Activated T-helper 2 cell treated with anti-CD3 and anti-CD28 coated beads, Interferon-gamma antibody, Interleukin-2, Interleukin-4, amounts not matched to agents 10 μg/mL and 5 μg/mL and 100 μg/mL, durations not matched to agents 14 hours and 24 hours and 36 hours (primary cell): Measurements from ENCODE around the gene ADAM10. TPM values are rescaled to one million over a fixed set of nuclear protein-coding genes. Genes with fewer than 3 reads are reported as not detected.

Experiments used
- DNase-seq: peaks from one replicate; pipeline ENCODE4 v3.0.0; 2021; ENCODE audit warnings: low spot score
- H3K27ac Mint-ChIP-seq: one replicate; pipeline ENCODE4 v1.8.0; 2021; ENCODE audit warnings: mixed read lengths
- H3K27me3 Mint-ChIP-seq: one replicate; pipeline ENCODE4 v1.8.0; 2021; ENCODE audit warnings: low read depth, mixed read lengths
- H3K36me3 Mint-ChIP-seq: one replicate; pipeline ENCODE4 v1.8.0; 2021; ENCODE audit warnings: low read depth, mixed read lengths
- H3K4me1 Mint-ChIP-seq: one replicate; pipeline ENCODE4 v1.8.0; 2021; ENCODE audit warnings: low read depth, mixed read lengths
- H3K4me3 Mint-ChIP-seq: one replicate; pipeline ENCODE4 v1.8.0; 2021; ENCODE audit warnings: low read depth, mild to moderate bottlenecking, moderate library complexity, mixed read lengths
- H3K9me3 Mint-ChIP-seq: one replicate; pipeline ENCODE4 v1.8.0; 2021; ENCODE audit warnings: mixed read lengths
- intact Hi-C: fragments of 100-400 bp; cut with micrococcal nuclease; formaldehyde crosslinking; loops from one replicate; pipeline ENCODE4 v1.15.1; 2023
- total RNA-seq: library from RNA; stranded (reverse); gene quantifications from 2 replicates; pipeline ENCODE4 v1.2.3, GENCODE V29; 2022

Gene ADAM10
- total RNA-seq = 136 and 141 TPM in 2 replicates

- Mint-ChIP-seq H3K4me3 (peak within 1 kb of the TSS; percentile 96), H3K27ac (peak within 1 kb of the TSS; percentile 99), H3K27me3 (no peaks in the 10 kb centered on the region), H3K36me3 (peaks cover 26% of the 10 kb centered on the region), H3K4me1 (peaks cover 32% of the 10 kb centered on the region), H3K9me3 (no peaks in the 10 kb centered on the region)
- peak; percentile 97 for DNase-seq
- intact Hi-C loops = loop anchor here (1.0 to 5.0 kb wide), 4 partner anchors 22 to 297 kb away; partner anchors contain the start of gene MINDY2
Observed at GRCh38 chr15:58749532-58750337, at the start of gene ADAM10. Gene ADAM10 (minus strand): TSS chr15:58749707. CDS start chr15:58749534, 173 bp downstream.

DNA sequence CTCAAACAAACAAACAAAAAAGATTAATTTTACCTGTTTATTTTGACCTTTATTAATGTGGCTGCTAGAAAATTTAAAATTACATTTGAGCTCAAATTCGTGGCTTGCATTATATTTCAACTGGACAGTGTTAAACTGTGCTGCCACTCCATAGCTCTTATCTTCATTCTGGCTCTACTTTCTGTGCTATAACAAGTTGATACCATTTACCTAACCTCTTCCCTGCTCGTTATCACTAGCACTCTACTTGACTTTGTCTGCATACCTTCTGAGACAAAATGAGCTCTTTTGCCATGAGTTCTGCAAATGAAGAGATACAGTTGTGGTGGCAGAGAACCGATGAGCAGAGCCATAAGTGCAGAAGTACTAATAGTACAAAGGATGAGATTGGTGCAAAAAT is 48.0 kb upstream of the ADAM10 start:
- H3K27ac Mint-ChIP-seq = no peak overlapping the region
- intact Hi-C loops = no loop called here
- no peaks in the 10 kb centered on the region for H3K27me3 Mint-ChIP-seq
- H3K4me1 Mint-ChIP-seq = peaks cover 25% of the 10 kb centered on the region
- H3K36me3 Mint-ChIP-seq = peaks cover 18% of the 10 kb centered on the region
- no peak for DNase-seq
- H3K9me3 Mint-ChIP-seq = no peaks in the 10 kb centered on the region
- H3K4me3 Mint-ChIP-seq = no peak overlapping the region

DNA sequence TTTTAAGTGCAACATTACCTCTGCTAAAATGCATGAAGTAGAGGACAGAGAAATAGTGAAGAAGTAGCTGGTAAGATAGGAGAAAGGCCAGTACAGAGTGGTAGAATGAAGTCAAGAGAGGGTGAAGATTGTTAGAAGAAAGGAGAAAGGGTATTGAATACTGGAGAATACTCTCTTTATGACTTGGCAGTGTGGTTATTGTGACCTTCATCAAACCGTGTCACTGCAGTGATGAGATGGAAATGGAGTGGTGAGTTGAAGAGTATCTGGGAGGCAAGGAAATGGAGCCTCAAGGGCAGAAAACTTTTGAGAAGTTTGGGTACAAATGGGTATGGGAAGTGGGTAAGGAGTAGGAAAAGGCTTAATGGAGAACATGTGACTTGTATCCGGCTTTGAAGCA is 46.3 kb upstream of the ADAM10 start:
- peak overlapping the region; percentile 0 for H3K27ac Mint-ChIP-seq
- DNase-seq = no peak
- intact Hi-C loops = no loop called here
- peaks cover 21% of the 10 kb centered on the region for H3K36me3 Mint-ChIP-seq
- H3K4me3 Mint-ChIP-seq = no peak overlapping the region
- H3K4me1 Mint-ChIP-seq = peaks cover 25% of the 10 kb centered on the region
- no peaks in the 10 kb centered on the region for H3K9me3 Mint-ChIP-seq
- no peaks in the 10 kb centered on the region for H3K27me3 Mint-ChIP-seq

DNA sequence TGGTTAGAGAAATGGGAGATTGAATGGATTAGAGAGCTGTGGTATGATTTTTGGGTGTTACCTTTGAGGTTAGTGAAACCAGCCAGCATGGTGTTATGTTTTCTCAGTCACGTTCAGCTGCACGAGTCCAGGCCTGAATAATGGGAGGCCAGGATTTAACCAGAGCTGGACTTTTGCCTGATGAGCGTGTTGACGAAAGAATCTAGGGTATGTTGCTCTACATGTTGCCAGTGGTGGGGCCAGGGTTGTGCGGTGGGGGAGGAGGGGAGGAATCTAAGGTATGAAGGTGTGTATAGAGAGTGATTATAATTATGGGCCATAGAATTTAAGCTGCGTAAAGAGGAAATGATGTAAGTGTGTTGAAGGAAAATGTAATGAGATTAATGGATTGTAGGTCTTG is 44.4 kb upstream of the ADAM10 start:
- no peak overlapping the region for H3K4me3 Mint-ChIP-seq
- peaks cover 28% of the 10 kb centered on the region for H3K36me3 Mint-ChIP-seq
- peaks cover 19% of the 10 kb centered on the region for H3K4me1 Mint-ChIP-seq
- DNase-seq = no peak
- no peaks in the 10 kb centered on the region for H3K9me3 Mint-ChIP-seq
- intact Hi-C loops = no loop called here
- no peaks in the 10 kb centered on the region for H3K27me3 Mint-ChIP-seq
- H3K27ac Mint-ChIP-seq = no peak overlapping the region

GRCh38 chr15:58788056-58788710 is 38.7 kb upstream of the ADAM10 start:
- H3K36me3 Mint-ChIP-seq = peaks cover 25% of the 10 kb centered on the region
- intact Hi-C loops = no loop called here

DNA sequence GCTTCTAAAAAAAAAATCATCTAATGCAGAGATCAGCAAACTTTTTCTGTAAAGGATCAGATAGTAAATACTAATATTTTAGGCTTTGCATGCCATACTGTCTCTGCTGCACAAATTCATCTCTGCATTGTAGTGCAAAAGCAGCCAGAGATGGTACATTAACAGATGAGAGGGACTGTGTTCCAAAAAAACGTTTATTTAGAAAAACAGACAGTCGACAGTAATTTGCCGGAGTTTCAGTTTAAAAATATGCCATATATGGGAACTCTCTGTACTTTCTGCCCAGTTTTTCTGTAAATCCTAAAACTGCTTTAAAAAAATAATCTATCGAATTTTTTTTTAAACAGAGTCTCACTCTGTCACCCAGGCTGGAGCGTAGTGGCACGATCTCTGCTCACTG is 35.8 kb upstream of the ADAM10 start:
- Mint-ChIP-seq H3K9me3 (no peaks in the 10 kb centered on the region), H3K36me3 (peaks cover 13% of the 10 kb centered on the region), H3K27ac (no peak overlapping the region), H3K4me3 (no peak overlapping the region), H3K27me3 (no peaks in the 10 kb centered on the region), H3K4me1 (peaks cover 2% of the 10 kb centered on the region)
- DNase-seq = no peak
- intact Hi-C loops = no loop called here

More at GRCh38 chr15:58788056-58788710, 38.7 kb upstream of the ADAM10 start:
- no peaks in the 10 kb centered on the region for H3K4me1 Mint-ChIP-seq
- no peak overlapping the region for H3K27ac Mint-ChIP-seq
- no peak for DNase-seq
- H3K4me3 Mint-ChIP-seq = no peak overlapping the region
- no peaks in the 10 kb centered on the region for H3K27me3 Mint-ChIP-seq
- H3K9me3 Mint-ChIP-seq = no peaks in the 10 kb centered on the region

GRCh38 chr15:58779554-58779953 is 30.0 kb upstream of the ADAM10 start:
- Mint-ChIP-seq H3K9me3 (no peaks in the 10 kb centered on the region), H3K4me1 (peaks cover 8% of the 10 kb centered on the region), H3K4me3 (no peak overlapping the region), H3K27ac (no peak overlapping the region), H3K36me3 (peaks cover 15% of the 10 kb centered on the region), H3K27me3 (no peaks in the 10 kb centered on the region)
- intact Hi-C loops = no loop called here
- no peak for DNase-seq

DNA sequence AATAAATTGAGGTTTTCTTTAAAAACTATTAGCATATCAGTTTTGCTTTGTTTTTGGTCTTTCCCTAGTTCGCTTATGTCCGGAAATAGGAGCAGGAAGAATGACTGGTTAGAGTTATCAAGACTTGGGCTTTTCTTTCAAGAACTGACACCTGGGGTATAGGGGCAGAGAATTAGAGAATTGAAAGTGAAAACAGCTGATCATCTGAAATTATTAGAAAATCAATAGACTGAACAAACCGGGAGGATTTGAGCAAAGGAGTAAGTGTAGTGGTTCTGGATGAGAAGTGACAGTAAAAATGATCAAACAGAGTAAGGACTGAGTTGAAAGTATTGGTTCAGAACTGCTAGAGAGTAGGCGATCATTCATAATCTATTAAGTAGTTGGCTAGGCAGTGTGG is 27.6 kb upstream of the ADAM10 start:
- DNase-seq = no peak
- H3K9me3 Mint-ChIP-seq = no peaks in the 10 kb centered on the region
- intact Hi-C loops = no loop called here
- H3K36me3 Mint-ChIP-seq = peaks cover 8% of the 10 kb centered on the region
- peaks cover 11% of the 10 kb centered on the region for H3K4me1 Mint-ChIP-seq
- H3K4me3 Mint-ChIP-seq = no peak overlapping the region
- no peak overlapping the region for H3K27ac Mint-ChIP-seq
- H3K27me3 Mint-ChIP-seq = no peaks in the 10 kb centered on the region

- Mint-ChIP-seq H3K27me3 (no peaks in the 10 kb centered on the region), H3K27ac (no peak overlapping the region), H3K4me3 (no peak overlapping the region), H3K4me1 (peaks cover 16% of the 10 kb centered on the region), H3K9me3 (no peaks in the 10 kb centered on the region), H3K36me3 (peaks cover 8% of the 10 kb centered on the region)
- no peak for DNase-seq
- intact Hi-C loops = no loop called here
Observed at GRCh38 chr15:58775402-58775801, 25.9 kb upstream of the ADAM10 start.

GRCh38 chr15:58773024-58773423 is 23.5 kb upstream of the ADAM10 start:
- no peak for DNase-seq
- Mint-ChIP-seq H3K9me3 (no peaks in the 10 kb centered on the region), H3K27me3 (no peaks in the 10 kb centered on the region), H3K27ac (no peak overlapping the region), H3K4me1 (peaks cover 24% of the 10 kb centered on the region), H3K36me3 (peaks cover 3% of the 10 kb centered on the region), H3K4me3 (no peak overlapping the region)
- intact Hi-C loops = loop anchor here (5.0 kb wide), 2 partner anchors 221 to 546 kb away; no protein-coding TSS in a partner anchor

- peak; percentile 19 for DNase-seq
- Mint-ChIP-seq H3K27ac (peak overlapping the region; percentile 76), H3K9me3 (no peaks in the 10 kb centered on the region), H3K4me1 (peaks cover 20% of the 10 kb centered on the region), H3K36me3 (no peaks in the 10 kb centered on the region), H3K4me3 (no peak overlapping the region), H3K27me3 (no peaks in the 10 kb centered on the region)
- intact Hi-C loops = loop anchor here (1.0 to 5.0 kb wide), 4 partner anchors 21 to 544 kb away; partner anchors contain the start of gene SLTM
Observed at GRCh38 chr15:58771621-58772250, 22.2 kb upstream of the ADAM10 start.

DNA sequence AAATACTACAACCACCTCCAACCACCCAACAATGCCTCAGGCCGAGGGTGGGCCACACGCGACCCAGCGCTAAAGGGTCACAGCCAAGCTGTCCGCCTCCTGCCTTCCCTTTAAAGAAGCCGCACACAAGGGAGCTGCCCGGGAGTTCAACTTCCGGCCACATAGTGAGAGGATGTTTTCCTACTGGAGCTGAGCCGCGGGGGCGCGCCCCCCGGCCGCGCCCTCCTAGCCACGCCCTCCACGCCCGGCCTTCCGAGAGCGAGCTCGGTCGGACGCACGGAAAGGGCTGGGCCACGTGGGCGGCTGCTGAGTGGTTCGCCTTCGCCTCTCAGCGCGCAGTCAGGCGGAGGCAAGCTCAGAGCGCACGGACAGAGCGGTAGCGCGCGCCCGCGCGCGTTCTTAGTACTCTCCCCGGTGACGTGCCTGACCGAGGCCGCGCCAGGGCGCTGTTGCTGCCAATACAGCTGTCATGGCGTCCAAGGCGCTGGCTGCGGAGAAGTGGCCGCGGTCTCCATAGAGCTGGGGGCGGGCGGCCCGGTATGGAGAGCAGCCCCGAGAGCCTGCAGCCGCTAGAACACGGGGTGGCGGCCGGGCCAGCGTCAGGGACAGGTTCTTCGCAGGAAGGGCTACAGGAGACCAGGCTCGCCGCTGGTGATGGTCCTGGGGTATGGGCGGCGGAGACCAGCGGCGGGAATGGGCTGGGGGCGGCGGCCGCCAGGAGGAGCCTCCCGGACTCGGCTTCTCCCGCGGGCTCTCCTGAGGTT is 21.5 kb upstream of the ADAM10 start, which contains the start of gene MINDY2:
MINDY2 (plus strand) TSS at position 446 of the 764 bp plus-strand sequence; CDS start at position 540, 94 bp downstream.
- peak; percentile 94 for DNase-seq
- no peak within 1 kb of the TSS for H3K4me3 Mint-ChIP-seq
- H3K27ac Mint-ChIP-seq = peak within 1 kb of the TSS; percentile 83
- peaks cover 20% of the 10 kb centered on the region for H3K4me1 Mint-ChIP-seq
- intact Hi-C loops = loop anchor here (1.0 to 5.0 kb wide), 4 partner anchors 21 to 544 kb away; partner anchors contain the start of gene SLTM
- no peaks in the 10 kb centered on the region for H3K27me3 Mint-ChIP-seq
- no peaks in the 10 kb centered on the region for H3K9me3 Mint-ChIP-seq
- no peaks in the 10 kb centered on the region for H3K36me3 Mint-ChIP-seq
